Globus pallidus (tissue), 1 donor: ENCODE data around the gene CCNY.

Source experiments
- DNase-seq: peaks from one replicate; pipeline ENCODE4 v3.0.0-alpha.2; 2015; ENCODE audit warnings: low spot score

CCNY gene

DNA sequence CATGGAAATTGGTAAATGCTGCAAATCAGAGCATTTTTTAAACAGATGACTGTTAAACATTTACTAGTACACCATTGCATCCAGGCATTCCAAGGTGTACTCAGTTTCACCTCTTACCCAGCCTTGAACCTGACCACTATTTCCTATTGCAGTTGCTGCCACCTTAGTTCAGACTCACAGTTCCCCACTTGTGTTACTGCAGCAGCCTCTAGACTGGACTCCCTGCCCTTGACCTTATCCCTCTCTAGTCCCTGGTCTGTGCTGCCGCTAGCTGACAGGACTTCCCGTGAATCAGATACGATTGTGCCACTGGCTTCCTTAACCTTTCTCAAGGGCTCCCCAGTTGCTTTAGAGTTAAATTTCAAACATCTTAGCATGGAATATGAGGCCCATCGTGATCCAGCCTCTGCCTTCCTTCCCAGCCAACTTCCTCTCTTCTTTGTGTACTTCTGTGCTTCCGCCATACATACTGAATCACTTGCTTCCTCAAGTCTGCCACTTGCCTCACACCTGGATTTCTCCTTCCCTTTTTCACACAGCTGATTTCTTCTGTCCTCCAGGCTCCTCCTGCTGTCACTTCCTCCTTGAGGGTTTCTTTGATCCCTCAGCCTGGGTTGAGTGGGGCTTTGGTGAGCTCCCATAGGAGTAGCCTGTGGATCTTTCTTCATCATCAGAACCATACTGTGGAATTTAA is 150.1 kb downstream of the CCNY start:
- DNase-seq = no peak

DNA sequence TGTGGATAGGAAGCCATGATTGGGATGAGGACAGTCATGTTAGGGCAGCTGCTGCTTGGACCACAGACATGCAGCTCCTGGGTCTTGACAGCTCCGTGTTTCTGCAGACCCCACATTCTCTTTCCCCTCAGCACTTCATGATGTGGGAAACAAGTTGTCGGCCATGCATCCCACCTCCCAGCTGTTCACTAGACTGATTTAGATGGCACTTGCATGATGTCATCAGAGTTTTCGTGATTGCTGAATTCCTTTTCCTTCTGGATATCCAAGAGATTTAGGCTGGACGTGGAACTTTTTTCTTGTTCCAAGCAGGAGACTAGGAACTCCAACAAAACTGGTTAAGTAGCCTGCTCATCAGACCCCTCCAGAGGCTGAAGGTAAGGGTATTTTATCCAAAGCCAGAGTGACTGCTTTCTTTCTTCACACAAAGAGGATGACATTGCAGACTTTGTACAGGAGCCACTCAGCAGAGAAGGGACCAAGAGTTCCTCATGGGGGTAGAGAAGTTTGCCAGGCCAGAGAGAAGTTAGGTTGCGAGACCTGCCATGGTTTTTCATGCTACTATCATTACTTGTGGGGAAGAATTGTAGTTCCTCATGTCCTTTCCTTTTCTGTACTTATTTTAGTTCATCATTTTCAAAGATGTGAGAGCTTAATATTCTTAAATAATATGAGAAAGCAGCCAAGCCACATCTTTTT is 151.2 kb downstream of the CCNY start:
- no peak for DNase-seq

DNA sequence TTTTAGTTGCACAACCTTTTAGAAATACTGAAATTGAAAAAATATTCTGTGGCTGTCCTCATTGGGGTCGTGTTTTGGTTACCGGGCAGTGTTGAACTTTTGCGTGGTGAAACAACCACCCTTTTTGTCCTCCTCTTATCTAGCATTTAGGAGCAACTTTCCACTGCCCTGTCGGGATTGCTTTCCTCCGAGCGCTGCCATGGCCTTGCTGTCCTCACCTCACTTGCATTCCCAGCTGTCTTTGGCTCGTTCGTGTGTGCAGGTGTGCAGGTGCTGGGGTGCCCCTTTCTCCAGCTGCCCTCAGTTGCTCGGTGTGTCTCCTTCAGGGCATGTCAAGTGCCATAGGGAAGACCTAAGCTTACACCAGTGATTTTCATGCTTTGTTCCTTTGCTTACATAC is 151.9 kb downstream of the CCNY start:
- DNase-seq = no peak

DNA sequence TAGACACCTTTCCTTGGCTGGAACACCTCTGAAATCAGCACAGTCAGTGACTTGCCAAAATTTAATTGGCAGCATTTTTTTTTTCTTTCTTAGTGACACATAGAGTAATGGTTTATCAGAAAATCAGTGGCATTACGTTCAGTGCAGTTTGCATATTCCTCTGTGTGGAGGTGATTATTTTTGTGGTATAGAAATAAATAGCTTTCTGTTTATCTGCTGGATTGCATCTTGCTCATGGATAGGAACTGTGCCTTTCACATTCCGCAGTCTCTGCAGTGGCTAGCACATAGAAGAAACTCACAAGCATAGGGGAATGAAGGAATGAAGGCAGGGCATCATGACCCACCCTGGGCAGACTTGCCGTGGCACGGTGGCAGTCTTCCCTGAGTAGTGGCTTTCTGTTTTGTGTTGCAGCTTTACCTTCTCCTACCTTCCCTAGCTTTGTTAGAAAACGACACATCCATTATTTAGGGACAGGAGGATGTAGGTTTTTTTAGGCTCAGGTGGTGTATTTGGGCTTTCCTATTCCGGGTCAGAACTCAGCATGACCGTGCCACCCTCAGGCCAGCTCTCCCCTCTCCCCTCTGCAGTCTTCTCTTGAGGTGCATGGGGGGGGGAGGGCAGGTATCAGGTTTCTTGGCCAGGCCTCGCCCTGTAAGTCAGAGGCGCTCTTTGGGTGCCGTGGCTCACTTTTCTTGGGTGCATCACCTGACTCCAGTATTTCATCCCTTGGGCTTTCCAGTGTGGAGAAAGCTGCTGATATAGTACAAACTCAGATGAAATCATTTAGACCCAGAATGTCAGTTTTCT is 156.3 kb downstream of the CCNY start:
- no peak for DNase-seq

DNA sequence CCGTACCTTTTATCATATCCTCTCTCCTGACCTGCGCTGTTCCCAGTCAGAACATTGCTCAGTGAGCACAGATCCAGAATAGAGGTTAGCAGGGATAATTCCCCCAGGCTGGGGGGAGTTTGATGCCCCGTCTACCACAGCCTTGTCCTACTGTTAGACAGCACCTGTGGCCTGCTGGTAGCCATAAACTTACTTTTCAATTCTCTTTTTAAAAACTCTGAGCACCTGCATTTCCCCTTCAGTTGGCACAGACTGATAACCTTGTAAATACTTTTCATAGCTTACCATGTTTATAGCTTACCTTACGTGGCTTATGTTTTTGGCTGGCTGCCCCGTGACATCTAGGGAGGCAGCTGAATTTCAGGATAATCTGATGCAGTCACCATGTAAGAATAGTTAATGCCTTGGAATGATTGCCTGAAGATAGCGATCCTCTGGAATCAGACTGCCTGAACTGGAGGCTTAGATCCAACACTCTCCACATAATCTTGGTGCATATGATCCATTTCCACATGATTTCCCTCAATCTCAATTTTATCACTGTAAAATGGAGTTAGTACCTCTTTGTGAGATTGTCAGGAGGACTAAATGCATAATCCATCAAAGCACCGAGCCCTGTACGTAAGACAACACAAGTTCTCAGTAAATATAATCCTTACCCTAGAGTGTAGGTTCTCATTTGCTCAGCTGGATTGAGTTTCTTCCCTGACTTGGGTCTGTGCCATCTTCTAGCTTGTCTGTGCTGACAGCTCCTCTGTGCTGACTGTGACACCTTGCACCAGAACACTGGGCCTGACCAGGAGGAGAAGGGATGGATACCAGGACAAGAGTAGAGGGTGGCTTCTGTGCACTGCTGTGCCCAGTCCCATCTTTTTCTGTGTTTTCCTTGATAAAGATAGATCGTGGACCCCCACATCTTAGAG is 157.1 kb downstream of the CCNY start:
- no peak for DNase-seq

DNA sequence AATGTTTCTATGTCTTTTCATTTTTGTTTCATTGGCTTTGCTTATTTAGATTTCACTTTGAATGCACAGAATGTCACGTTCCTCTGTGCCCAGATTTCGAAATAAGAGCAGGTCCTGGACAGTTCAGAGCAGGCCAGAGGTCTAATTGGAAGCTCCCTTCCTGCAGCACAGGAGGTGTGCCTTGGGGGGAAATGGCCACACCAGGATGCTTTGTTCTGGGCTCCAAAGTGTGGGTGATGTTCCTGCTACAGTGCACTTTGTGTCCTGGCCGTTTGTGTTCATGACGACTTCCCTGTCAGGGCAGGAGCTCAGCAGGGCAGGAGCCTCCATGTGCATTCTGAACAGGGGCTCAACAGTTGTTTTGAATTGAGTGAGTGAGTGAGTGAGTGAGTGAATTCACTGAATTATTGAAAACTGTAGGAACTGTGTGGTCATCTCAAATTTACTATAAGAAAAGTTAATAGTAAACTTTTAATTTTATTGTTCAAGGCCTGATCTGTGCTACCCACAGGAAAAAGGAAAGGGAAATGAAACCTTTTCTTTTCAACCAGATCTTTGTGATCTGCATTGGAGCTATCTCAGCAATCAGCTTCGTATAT is 159.3 kb downstream of the CCNY start:
- DNase-seq = no peak

DNA sequence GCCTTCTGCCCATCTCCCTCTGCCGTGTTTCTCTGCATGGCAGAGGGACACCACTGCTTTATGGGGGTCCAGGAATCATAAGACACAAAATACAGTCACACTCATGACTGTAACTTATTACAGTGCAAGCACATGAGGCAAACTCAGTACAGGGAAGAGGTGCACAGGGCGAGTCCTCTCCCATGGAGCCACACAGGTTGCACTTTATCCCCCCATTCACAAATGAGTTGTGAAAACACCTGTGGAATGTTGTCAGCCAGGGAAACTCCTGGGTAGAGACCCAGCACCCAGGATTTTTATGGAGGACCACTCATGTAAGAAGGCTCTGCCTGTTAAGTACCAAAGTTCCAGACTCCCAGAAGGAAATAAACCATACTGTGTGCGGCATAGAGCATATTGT is 161.6 kb downstream of the CCNY start:
- DNase-seq = no peak

DNA sequence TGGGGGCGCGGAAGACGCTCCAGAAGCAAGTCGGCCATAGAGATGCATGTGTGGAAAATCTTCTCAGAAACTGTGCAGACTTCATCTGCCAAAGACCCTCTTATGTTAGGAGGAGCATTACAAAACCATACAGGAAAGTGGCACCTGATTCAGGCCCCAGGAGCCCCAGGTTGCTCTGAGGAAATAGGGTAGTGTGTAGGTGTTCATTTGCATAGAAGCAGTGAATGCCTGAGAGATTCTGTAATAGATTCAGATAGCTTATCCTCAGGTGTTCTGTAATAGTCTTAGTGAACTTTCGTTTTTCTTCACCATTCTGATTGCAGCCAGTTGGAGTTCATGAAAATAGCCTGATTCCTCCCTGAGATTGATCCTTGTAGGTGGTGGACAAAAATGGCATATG is 162.4 kb downstream of the CCNY start:
- DNase-seq = no peak

DNA sequence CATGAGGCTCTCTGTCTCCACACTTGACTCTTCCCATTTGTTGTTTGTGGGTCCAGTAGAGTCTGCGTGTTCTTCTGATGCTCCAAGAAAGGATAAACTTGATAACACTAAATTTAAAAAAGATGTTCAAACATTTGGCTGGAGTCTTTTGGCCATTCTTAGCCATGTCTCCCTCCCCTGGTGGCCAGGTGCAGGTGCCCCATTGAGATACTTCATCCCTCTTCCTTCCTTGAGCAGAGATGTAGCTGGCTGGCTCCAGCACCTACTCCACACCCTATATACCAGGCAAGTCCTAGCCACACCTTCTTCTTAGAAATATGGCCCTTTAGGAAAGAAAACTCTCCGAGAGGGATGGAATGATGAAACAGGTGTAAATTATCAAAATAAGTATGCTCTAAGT is 165.6 kb downstream of the CCNY start:
- no peak for DNase-seq

DNA sequence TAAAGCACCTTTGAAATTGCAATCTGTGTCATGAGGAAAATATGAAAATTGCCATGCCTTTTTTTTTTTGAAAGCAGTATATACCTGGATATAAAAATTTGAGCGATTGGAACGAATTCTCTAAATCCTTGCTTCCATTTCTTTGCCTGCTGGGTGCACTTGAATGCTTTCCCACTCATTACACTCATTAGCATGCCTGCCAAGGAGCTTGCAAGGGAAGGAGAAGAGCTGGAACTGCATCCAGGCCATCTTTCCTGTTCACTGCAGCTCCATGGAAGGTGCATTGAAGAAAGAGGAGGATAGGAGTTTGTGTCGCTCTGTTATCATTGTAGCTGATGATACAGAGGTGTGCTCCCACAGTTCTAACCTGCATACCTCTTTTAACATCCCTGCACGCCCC is 166.4 kb downstream of the CCNY start:
- no peak for DNase-seq

DNA sequence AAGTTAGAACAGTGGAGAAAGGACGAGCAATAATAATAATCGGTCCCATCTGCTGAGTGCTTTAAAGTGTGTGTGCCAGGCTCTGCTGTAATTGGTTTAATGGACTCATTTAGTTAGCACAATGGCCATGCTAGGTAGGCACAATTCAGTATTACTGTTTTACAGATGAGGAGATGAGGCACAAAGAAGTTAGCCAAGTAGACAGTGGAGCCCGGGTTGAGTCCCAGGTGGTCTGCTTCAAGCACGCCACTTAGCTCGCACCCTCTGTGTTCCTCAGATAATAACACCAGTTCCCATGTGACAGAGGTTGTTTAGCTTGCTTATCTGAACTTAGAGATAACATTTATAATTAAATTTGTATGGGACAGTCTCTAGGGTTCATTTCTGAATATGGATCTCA is 167.3 kb downstream of the CCNY start:
- no peak for DNase-seq

DNA sequence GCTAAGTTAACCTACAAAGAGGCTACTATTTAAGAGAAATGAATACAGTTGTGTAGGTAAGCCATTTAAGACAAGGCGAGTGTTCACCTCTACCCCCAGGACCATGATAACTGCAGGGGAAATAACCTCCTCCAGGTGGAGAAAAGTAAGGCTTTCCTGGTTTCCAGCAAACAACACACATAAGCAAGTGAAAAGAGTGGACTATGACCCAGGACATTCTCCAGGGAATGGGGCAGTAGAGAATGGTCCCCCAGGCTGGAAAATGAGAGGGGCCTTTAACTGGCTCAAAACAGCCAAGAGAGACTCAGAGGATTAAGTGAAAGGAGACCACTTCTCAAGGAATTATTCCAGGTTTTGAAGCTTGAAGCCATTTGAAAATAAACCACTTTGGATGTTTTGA is 167.8 kb downstream of the CCNY start:
- no peak for DNase-seq

DNA sequence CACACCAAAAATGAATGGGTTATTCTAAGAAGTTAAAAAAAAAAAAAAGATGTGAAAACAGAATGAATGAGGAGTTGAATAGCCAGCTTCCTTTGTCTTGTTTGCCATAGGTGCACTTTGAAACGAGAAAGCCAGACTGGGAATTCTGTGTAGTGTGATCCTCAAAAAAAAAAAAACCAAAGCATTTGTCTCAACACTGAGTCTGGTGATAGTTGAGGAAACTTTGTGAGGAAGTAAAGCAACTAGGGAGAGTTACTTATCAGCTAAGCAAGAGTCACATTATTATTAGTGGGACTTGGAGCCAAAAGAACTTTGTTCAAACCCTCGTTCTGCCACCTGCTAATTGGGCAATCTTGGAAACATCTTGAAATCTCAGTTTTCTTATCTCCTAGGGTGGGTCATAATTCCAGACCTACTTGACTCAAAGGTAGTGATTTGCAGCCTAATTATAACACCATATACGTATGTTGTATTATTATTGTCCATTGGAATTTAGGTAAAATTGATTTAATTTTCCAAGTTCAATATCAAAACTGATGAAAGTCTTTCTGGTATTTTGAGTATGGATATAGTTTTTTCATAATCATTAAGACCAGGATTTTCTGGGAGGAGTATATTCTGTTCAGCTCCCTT is 169.0 kb downstream of the CCNY start:
- DNase-seq = no peak

DNA sequence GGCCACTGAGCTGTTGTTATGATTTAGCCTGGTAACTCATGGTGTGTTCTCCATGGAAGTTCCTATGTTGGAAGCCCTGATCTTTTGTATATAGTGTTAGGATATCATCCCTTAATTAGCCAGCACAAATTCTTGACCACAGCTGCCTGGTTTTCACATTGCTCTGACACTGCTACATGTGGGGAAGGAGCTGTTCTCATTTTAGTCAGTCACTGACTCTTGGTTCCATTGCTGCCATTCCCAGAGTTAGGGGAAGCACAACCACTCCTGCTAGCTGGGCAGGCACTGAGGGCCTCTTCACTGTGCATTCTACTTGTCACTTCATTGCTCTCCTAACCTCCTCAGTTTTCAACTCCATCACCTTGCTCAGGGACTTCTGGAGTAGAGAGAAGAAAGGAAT is 170.4 kb downstream of the CCNY start:
- no peak for DNase-seq

DNA sequence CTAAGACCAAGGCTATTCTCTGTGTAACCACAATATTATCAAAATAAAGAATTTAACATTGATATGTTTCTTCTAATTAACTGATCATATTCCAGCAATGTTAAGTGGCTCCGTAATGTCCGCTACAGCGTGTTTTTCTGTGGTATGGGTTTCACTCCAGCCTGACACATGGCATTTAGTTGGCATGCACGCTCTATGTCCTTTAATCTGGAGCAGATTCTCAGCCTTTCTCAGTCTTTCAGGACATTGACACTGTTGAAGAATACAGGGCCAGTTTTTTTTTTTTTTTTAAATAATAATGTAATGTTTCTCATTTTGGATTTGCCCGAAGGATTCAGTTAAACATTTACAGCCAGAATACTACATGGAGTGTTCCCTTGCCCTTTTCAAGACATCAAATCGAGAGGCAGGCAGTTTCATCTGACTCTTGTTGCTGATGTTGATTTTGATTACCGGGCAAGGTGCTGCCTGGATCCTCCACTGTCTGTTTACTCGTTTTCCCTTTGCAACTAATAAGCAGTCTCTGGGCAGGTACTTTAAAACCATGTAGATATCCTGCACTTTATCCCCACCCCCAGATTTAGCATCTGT is 171.3 kb downstream of the CCNY start:
- DNase-seq = no peak

DNA sequence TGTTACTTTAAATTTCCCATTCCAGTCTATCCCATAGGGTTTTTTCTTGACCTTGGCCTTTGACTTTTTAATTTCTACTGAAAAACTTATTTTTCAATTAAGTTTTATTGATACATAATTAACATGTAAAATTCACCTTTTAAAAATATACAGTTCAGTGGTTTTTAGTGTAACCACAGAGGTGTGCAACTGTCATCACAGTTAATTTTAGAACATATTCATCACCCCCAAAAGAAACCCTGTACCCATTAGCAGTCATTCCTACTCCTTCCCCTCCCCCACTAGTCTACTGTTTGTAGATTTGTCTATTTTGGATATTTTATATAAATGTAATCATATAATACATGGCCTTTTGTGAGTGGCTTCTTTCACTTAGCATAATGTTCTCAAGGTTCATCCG is 172.3 kb downstream of the CCNY start:
- no peak for DNase-seq

DNA sequence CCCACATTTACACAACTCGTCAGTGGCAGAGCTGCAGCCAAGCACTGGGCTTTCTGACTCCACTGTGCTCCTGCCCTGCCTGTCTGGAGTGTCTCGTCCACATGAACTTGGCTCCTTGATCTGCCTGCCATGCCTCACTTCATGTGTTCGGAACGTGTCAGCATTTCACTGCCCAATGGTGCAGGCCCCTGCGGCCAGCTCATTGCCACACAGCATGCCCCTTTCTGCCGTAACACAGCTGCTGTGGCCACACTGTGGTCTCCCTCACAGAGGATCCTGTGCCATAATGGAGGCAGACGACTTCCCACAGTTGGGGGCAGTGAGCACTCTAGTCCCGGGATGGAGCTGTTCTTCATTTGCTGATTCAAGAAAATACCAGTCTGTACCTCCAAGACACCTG is 174.6 kb downstream of the CCNY start:
- no peak for DNase-seq

DNA sequence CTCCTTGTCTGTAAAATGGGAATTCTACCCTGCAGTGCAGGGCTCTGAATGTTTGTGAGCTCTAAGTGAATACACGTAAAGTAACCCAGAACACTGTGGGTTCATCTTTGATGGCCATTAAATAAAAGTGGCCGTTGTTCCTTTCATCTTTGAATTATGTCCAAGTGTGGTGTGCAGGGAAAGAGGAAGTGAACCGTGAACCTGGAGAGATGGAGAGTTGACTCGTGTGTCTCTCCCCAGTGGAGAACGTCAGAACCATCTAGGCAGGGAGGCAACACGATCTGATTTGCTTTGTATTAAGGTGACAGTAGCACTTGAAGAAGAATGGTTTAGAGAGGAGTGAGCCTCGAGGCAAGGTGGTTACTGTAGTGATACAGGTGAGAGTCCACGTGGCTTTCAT is 175.3 kb downstream of the CCNY start:
- DNase-seq = no peak

DNA sequence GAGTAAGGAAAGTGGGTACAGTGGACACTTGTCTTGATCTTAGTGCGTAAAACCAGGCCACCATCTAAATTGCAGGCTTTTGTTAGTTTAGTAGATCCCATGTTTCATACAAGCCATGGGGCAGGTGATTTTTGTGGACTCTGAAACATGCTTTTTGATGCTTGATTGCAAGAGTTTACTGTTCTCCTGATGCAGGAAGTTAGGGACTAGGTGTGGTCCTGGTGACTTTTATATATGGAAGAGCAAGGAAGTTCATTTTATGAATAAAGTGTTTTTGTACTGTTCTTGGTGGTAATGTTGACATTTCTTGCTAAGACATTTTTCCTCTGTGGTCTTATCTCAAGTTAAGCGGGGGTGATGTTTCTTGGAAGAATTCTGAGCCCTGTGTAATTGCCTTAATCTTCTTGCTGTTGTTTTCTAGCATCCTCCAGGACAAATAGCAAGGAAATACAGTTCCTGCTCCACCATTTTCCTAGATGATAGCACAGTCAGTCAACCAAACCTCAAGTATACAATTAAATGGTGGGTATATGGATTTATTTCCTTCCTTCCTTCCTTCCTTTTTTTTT is 179.9 kb downstream of the CCNY start:
- no peak for DNase-seq

DNA sequence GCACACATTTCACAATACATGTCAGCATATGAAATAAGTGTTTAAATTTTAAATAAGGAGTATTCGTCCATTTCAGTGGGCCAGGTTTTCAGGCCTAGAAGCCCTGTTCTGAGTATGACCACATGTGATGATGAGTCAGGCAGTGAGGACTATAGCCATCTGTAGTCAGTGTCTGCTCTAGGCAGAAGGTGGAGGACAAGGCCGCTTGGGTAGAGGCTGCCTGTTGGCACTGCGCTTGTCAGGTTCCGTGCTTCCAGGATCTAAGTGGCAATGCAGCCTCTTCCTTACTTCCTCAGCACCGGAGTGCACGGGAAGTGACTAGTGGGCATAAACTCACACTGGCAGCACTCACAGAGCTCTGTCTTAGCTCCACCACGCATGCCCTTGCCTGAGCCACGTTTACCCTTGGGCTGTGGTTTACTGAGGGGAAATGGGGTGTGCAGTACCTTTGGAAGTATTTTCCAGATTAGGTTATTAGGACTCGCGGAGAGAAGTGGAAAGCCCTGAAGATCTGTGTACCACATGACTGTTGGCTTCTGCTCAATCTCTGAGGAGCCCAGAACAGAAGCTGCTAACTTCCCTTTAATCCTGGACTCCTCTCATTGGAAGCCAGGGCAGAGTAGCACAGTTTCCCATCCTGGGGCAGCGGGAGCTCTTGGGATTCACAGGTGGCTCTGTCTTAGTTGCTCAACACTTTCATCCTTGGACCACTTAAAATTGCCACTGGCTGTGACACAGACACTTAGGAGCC is 181.3 kb downstream of the CCNY start:
- DNase-seq = peak; percentile 47
